ENCODE measurements around the gene RAET1G.
"Not testable (repeated sequence)": the region's sequence is repeated elsewhere in the genome, so short reads cannot be mapped to it uniquely, and the experiment has no call there.

Gene RAET1G

GRCh38 chr6:149921361-149921760 lies 1.6 kb downstream of the RAET1G start:
- DNase-seq (ENCODE audit: low read depth) = no peak
- no peak overlapping the region for H3K4me3 ChIP-seq (ENCODE audit: low read depth, low read length)
- TF ChIP-seq CTCF (conservative IDR thresholded peaks at IDR 0.05; ENCODE audit: low read depth, low read length) = no peak

GRCh38 chr6:149919834-149920225 lies 3.1 kb downstream of the RAET1G start:
- DNase-seq (ENCODE audit: low read depth) = no peak
- no peak overlapping the region for H3K4me3 ChIP-seq (ENCODE audit: low read depth, low read length)
- no peak for TF ChIP-seq CTCF (conservative IDR thresholded peaks at IDR 0.05; ENCODE audit: low read depth, low read length)

GRCh38 chr6:149919126-149919833 lies 3.6 kb downstream of the RAET1G start:
- DNase-seq (ENCODE audit: low read depth) = not testable (repeated sequence)

GRCh38 chr6:149918151-149918905 lies 4.6 kb downstream of the RAET1G start:
- no peak for DNase-seq (ENCODE audit: low read depth)
- H3K4me3 ChIP-seq (ENCODE audit: low read depth, low read length) = no peak overlapping the region
- no peak for TF ChIP-seq CTCF (conservative IDR thresholded peaks at IDR 0.05; ENCODE audit: low read depth, low read length)

More at GRCh38 chr6:149919126-149919833, 3.6 kb downstream of the RAET1G start:
- H3K4me3 ChIP-seq (ENCODE audit: low read depth, low read length) = not testable (repeated sequence)

GRCh38 chr6:149917679-149918078 lies 5.2 kb downstream of the RAET1G start:
- no peak for DNase-seq (ENCODE audit: low read depth)
- no peak overlapping the region for H3K4me3 ChIP-seq (ENCODE audit: low read depth, low read length)
- no peak for TF ChIP-seq CTCF (conservative IDR thresholded peaks at IDR 0.05; ENCODE audit: low read depth, low read length)

- no peak for TF ChIP-seq CTCF (conservative IDR thresholded peaks at IDR 0.05; ENCODE audit: low read depth, low read length)
- no peak for DNase-seq (ENCODE audit: low read depth)
- no peak overlapping the region for H3K4me3 ChIP-seq (ENCODE audit: low read depth, low read length)
Observed at GRCh38 chr6:149915970-149916865, 6.7 kb downstream of the RAET1G start.
